ENCODE measurements around the gene OR2T1.
"Not testable (repeated sequence)": the region's sequence is repeated elsewhere in the genome, so short reads cannot be mapped to it uniquely, and the experiment has no call there.

OR2T1 gene

GRCh38 chr1:248436303-248436702, 33.5 kb downstream of the OR2T1 start:
- DNase-seq (ENCODE audit: low read depth in 2 of 2) = not testable (repeated sequence)

- not testable (repeated sequence) for DNase-seq (ENCODE audit: low read depth in 2 of 2)
Measured at GRCh38 chr1:248438668-248439067, 35.8 kb downstream of the OR2T1 start.

GRCh38 chr1:248439283-248439682, 36.4 kb downstream of the OR2T1 start:
- not testable (repeated sequence) for DNase-seq (ENCODE audit: low read depth in 2 of 2)

GRCh38 chr1:248442500-248443277, 39.8 kb downstream of the OR2T1 start:
- not testable (repeated sequence) for DNase-seq (ENCODE audit: low read depth in 2 of 2)

- DNase-seq (ENCODE audit: low read depth in 2 of 2) = not testable (repeated sequence)
Measured at GRCh38 chr1:248444603-248445002, 41.8 kb downstream of the OR2T1 start.

GRCh38 chr1:248445399-248445798, 42.6 kb downstream of the OR2T1 start, which contains the start of gene OR2T2:
OR2T2 (plus strand) TSS chr1:248445637; CDS start chr1:248452798, 7,161 bp downstream.
- DNase-seq (ENCODE audit: low read depth in 2 of 2) = not testable (repeated sequence)

- DNase-seq (ENCODE audit: low read depth in 2 of 2) = not testable (repeated sequence)
Measured at GRCh38 chr1:248448409-248449074, 45.7 kb downstream of the OR2T1 start.

GRCh38 chr1:248449821-248450465, 47.1 kb downstream of the OR2T1 start:
- DNase-seq (ENCODE audit: low read depth in 2 of 2) = not testable (repeated sequence)

- not testable (repeated sequence) for DNase-seq (ENCODE audit: low read depth in 2 of 2)
Measured at GRCh38 chr1:248450466-248451145, 47.8 kb downstream of the OR2T1 start.

GRCh38 chr1:248453619-248454018, 50.8 kb downstream of the OR2T1 start:
- not testable (repeated sequence) for DNase-seq (ENCODE audit: low read depth in 2 of 2)

- not testable (repeated sequence) for DNase-seq (ENCODE audit: low read depth in 2 of 2)
Measured at GRCh38 chr1:248455045-248455444, 52.2 kb downstream of the OR2T1 start.

- DNase-seq (ENCODE audit: low read depth in 2 of 2) = not testable (repeated sequence)
Measured at GRCh38 chr1:248456635-248457034, 53.8 kb downstream of the OR2T1 start.
